ENCODE measurements around the gene PODXL.

PODXL gene

GRCh38 chr7:131500357-131500756 is 56.1 kb downstream of the PODXL start:
- Mint-ChIP-seq H3K27ac (no peak overlapping the region), H3K4me1 (peaks cover 41% of the 10 kb centered on the region), H3K9me3 (no peaks in the 10 kb centered on the region), H3K4me3 (no peak overlapping the region), H3K27me3 (no peaks in the 10 kb centered on the region)
- ATAC-seq (no peak), DNase-seq (no peak)

DNA sequence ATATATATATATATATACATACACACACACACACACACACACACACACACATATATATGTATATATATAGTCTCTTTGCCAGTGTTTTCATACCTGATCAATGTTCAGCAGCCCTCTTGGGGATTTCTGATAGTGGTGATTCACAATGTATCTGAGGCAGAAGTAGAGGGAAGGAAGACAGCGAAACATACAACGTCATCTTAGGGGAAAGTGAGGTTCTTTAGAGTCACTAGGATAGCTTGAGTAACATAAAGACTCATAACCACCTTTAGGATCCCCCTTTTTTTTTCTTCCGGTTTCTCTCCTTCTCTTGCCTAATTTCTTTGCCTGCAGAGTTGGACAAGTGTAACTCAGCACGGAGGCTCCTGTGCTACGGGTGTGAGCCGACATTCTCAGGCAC is 56.6 kb downstream of the PODXL start:
- DNase-seq = no peak
- no peak overlapping the region for H3K27ac Mint-ChIP-seq

GRCh38 chr7:131498237-131498885 is 58.1 kb downstream of the PODXL start:
- peaks cover 29% of the 10 kb centered on the region for H3K4me1 Mint-ChIP-seq
- no peaks in the 10 kb centered on the region for H3K27me3 Mint-ChIP-seq
- no peak for DNase-seq
- no peak for ATAC-seq
- no peak overlapping the region for H3K4me3 Mint-ChIP-seq
- H3K9me3 Mint-ChIP-seq = no peaks in the 10 kb centered on the region
- H3K27ac Mint-ChIP-seq = no peak overlapping the region

More for the DNA sequence above, 56.6 kb downstream of the PODXL start:
- Mint-ChIP-seq H3K9me3 (no peaks in the 10 kb centered on the region), H3K4me3 (no peak overlapping the region), H3K4me1 (peaks cover 37% of the 10 kb centered on the region), H3K27me3 (no peaks in the 10 kb centered on the region)
- ATAC-seq = no peak

GRCh38 chr7:131497454-131497853 is 59.0 kb downstream of the PODXL start:
- DNase-seq (no peak), ATAC-seq (no peak)
- H3K4me3 Mint-ChIP-seq = no peak overlapping the region
- peaks cover 20% of the 10 kb centered on the region for H3K4me1 Mint-ChIP-seq
- no peaks in the 10 kb centered on the region for H3K27me3 Mint-ChIP-seq
- no peak overlapping the region for H3K27ac Mint-ChIP-seq
- H3K9me3 Mint-ChIP-seq = no peaks in the 10 kb centered on the region

GRCh38 chr7:131495669-131496498 is 60.5 kb downstream of the PODXL start:
- Mint-ChIP-seq H3K27ac (peak overlapping the region; percentile 20 to 53), H3K4me3 (no peak overlapping the region), H3K27me3 (no peaks in the 10 kb centered on the region), H3K9me3 (no peaks in the 10 kb centered on the region), H3K4me1 (peaks cover 5% of the 10 kb centered on the region)
- DNase-seq = no peak
- ATAC-seq = no peak

- no peak for DNase-seq
- Mint-ChIP-seq H3K27ac (no peak overlapping the region), H3K4me1 (no peaks in the 10 kb centered on the region), H3K9me3 (no peaks in the 10 kb centered on the region), H3K4me3 (no peak overlapping the region), H3K27me3 (no peaks in the 10 kb centered on the region)
- ATAC-seq = no peak
Observed at GRCh38 chr7:131494182-131494581, 62.2 kb downstream of the PODXL start.

DNA sequence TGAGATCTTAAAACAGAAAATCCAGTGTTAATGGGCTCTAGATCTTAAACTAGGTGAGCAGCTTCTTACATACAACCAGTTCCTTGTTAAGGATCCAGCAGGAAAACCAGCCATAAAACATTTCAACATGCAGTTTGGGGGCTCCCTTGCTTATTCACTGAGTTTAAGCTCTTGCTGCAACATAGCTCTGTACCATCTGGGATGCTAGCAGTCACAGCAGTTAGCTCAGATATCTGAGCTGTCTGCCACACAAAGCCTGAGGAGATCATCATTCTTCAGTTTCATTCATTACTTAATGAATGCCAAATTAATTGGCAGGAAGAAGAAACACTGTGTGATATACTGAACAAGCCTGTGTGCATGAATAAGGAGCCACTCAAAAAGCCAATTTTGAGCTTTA is 62.8 kb downstream of the PODXL start:
- Mint-ChIP-seq H3K4me1 (no peaks in the 10 kb centered on the region), H3K9me3 (no peaks in the 10 kb centered on the region), H3K27ac (peak overlapping the region in 1 of 2 donors; percentile 26), H3K4me3 (no peak overlapping the region), H3K27me3 (no peaks in the 10 kb centered on the region)
- ATAC-seq (no peak), DNase-seq (no peak)

DNA sequence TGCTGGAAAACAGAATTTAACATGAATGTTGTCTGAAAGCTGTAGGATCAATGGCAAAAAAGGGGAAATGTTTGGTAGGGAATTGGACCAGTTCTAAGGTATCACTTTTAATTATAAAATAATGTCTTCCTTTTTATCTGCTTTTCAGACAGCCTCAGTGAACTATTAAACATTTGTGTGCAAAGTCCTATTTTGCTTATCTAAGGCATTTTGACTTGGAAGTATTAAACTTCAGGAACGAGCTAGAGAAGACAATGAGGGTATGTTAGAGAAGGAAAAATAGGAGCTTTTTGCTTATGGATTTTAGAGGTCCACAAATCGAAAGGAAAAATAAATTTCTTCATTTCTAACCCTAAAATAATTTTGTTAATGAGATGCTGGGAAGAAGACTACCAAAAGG is 63.3 kb downstream of the PODXL start:
- no peaks in the 10 kb centered on the region for H3K4me1 Mint-ChIP-seq
- H3K27ac Mint-ChIP-seq = no peak overlapping the region
- H3K9me3 Mint-ChIP-seq = no peaks in the 10 kb centered on the region
- ATAC-seq = no peak
- H3K27me3 Mint-ChIP-seq = no peaks in the 10 kb centered on the region
- H3K4me3 Mint-ChIP-seq = no peak overlapping the region
- no peak for DNase-seq

- H3K27me3 Mint-ChIP-seq = no peaks in the 10 kb centered on the region
- no peak for DNase-seq
- no peaks in the 10 kb centered on the region for H3K4me1 Mint-ChIP-seq
- H3K9me3 Mint-ChIP-seq = no peaks in the 10 kb centered on the region
- H3K27ac Mint-ChIP-seq = no peak overlapping the region
- ATAC-seq = no peak
- no peak overlapping the region for H3K4me3 Mint-ChIP-seq
Observed at GRCh38 chr7:131489881-131490280, 66.5 kb downstream of the PODXL start.

DNA sequence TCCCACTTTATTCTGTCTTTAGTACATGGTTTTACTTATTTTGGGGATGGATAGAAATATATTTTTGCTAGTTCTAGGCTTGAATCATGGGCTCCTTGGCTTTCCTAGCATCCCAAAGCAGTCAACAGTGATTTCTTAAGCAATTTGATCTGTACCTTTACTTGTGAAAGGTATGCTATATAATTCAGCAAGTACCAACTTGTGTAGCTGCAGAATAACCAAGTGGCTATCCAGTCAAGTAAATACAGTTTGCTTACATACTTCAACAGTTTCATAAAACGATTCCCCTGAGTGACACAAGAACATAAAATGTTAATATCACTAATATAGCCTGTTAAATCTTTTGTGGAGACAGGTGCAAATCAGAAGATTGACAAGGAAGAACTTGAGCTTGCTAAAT is 67.2 kb downstream of the PODXL start:
- Mint-ChIP-seq H3K27me3 (no peaks in the 10 kb centered on the region), H3K4me3 (no peak overlapping the region), H3K9me3 (no peaks in the 10 kb centered on the region), H3K27ac (no peak overlapping the region), H3K4me1 (no peaks in the 10 kb centered on the region)
- DNase-seq (no peak), ATAC-seq (no peak)

DNA sequence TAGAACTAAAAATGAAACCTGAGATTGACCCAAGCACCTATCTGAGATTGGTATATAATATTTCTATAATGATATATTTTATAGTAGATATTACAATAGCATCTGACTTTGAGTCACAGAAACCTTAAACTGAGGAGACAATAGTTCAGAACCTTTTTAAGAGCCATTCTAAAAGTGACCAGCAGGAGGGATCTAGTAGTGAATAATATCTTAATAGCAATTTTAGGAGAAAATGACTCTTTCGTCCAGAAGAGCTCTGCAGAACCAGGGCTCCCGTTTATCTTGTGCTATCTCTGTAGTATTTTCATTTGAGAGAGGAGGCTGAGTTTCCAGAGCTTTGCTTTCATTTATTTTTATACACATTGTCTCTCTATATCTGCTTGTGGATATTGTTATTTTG is 68.1 kb downstream of the PODXL start:
- H3K4me1 Mint-ChIP-seq = no peaks in the 10 kb centered on the region
- H3K27ac Mint-ChIP-seq = peak overlapping the region in 1 of 2 donors; percentile 79
- H3K9me3 Mint-ChIP-seq = no peaks in the 10 kb centered on the region
- ATAC-seq (no peak), DNase-seq (no peak)
- H3K27me3 Mint-ChIP-seq = no peaks in the 10 kb centered on the region
- H3K4me3 Mint-ChIP-seq = no peak overlapping the region

GRCh38 chr7:131487217-131487616 is 69.2 kb downstream of the PODXL start:
- H3K9me3 Mint-ChIP-seq = no peaks in the 10 kb centered on the region
- H3K4me3 Mint-ChIP-seq = no peak overlapping the region
- no peaks in the 10 kb centered on the region for H3K27me3 Mint-ChIP-seq
- no peaks in the 10 kb centered on the region for H3K4me1 Mint-ChIP-seq
- H3K27ac Mint-ChIP-seq = no peak overlapping the region
- ATAC-seq (no peak), DNase-seq (no peak)

DNA sequence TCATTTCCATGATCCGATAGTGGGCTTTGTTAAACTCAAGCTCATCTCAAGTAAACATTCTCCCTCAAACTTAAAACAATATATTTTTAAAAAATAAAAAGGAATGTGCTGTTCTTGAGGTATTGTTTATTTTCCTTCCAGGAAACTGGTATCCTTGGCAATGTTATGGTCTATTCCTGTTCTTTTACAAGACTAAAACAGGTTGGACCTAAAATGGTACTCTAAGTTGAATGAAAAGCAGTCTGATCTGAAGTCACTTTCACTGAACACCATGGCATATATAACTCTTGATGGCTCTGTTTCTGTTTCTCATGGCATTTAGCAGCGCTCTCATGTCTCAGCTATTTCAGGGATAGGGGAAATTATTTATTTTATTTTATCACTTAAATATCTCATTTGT is 70.1 kb downstream of the PODXL start:
- DNase-seq (no peak), ATAC-seq (no peak)
- no peaks in the 10 kb centered on the region for H3K27me3 Mint-ChIP-seq
- H3K4me3 Mint-ChIP-seq = no peak overlapping the region
- no peaks in the 10 kb centered on the region for H3K4me1 Mint-ChIP-seq
- no peak overlapping the region for H3K27ac Mint-ChIP-seq
- no peaks in the 10 kb centered on the region for H3K9me3 Mint-ChIP-seq

- Mint-ChIP-seq H3K9me3 (no peaks in the 10 kb centered on the region), H3K4me1 (no peaks in the 10 kb centered on the region), H3K27ac (peak overlapping the region in 1 of 2 donors; percentile 41), H3K4me3 (no peak overlapping the region), H3K27me3 (no peaks in the 10 kb centered on the region)
- DNase-seq (no peak), ATAC-seq (no peak)
Observed at GRCh38 chr7:131483586-131483985, 72.8 kb downstream of the PODXL start.

DNA sequence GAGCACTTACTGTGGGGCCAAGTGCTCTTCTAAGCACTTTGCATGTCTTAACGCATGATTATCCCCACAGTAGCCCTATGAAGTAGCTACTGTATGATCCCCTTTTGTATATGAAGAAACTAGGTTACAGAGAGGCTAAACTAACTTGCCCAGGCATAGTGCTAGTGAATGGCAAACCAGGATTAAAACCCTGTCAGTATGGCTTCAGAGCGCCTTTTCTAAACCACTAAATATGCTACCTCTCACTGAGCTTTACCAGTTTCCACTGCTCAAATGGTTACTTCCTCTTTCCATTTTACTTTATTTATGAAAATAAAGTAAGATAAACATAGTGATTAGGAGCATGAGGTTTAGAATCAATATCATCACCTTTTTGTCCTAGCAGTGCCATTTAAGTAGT is 73.6 kb downstream of the PODXL start:
- no peak for DNase-seq
- no peak for ATAC-seq
- Mint-ChIP-seq H3K9me3 (no peaks in the 10 kb centered on the region), H3K27me3 (no peaks in the 10 kb centered on the region), H3K27ac (no peak overlapping the region), H3K4me3 (no peak overlapping the region), H3K4me1 (no peaks in the 10 kb centered on the region)

- Mint-ChIP-seq H3K4me3 (no peak overlapping the region), H3K27ac (no peak overlapping the region), H3K9me3 (no peaks in the 10 kb centered on the region), H3K4me1 (no peaks in the 10 kb centered on the region), H3K27me3 (no peaks in the 10 kb centered on the region)
- ATAC-seq = no peak
- no peak for DNase-seq
Observed at GRCh38 chr7:131480384-131481315, 75.8 kb downstream of the PODXL start.

Data from stimulated activated naive CD8-positive, alpha-beta T cell treated with anti-CD3 and anti-CD28 coated beads, Interleukin-15, amount 100 ng/mL, for 72 hours (primary cell).